ENCODE data around the gene GSG1L. TPM values are rescaled to one million over a fixed set of nuclear protein-coding genes. Genes with fewer than 3 reads are reported as not detected.

The GSG1L gene
- total and polyA plus RNA-seq, 2 of the 13 experiments (the other 11 are each of a cell fraction or from before 2014, with no cell fraction given), result not detected

- TF ChIP-seq, protein P1, sequence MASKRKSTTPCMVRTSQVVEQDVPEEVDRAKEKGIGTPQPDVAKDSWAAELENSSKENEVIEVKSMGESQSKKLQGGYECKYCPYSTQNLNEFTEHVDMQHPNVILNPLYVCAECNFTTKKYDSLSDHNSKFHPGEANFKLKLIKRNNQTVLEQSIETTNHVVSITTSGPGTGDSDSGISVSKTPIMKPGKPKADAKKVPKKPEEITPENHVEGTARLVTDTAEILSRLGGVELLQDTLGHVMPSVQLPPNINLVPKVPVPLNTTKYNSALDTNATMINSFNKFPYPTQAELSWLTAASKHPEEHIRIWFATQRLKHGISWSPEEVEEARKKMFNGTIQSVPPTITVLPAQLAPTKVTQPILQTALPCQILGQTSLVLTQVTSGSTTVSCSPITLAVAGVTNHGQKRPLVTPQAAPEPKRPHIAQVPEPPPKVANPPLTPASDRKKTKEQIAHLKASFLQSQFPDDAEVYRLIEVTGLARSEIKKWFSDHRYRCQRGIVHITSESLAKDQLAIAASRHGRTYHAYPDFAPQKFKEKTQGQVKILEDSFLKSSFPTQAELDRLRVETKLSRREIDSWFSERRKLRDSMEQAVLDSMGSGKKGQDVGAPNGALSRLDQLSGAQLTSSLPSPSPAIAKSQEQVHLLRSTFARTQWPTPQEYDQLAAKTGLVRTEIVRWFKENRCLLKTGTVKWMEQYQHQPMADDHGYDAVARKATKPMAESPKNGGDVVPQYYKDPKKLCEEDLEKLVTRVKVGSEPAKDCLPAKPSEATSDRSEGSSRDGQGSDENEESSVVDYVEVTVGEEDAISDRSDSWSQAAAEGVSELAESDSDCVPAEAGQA (IDR thresholded peaks at IDR 0.05; ENCODE audit: low read depth), result no peak
- TF ChIP-seq, protein P1 (CRISPR knock-in tag; IDR thresholded peaks at IDR 0.05; ENCODE audit: borderline replicate concordance), result 0 out of 2 replicates have a peak, but pooled peaks have one; percentile 29
- TF ChIP-seq SMAD3 (CRISPR knock-in tag; IDR thresholded peaks at IDR 0.05) (peak; percentile 77; the same call in 1 of the 2 replicates), PRMT3 (CRISPR knock-in tag; IDR thresholded peaks at IDR 0.05; ENCODE audit: borderline replicate concordance, low read depth) (0 out of 2 replicates have a peak, but pooled peaks have one; percentile 36), FOXO4 (CRISPR knock-in tag; conservative IDR thresholded peaks at IDR 0.05) (0 out of 2 replicates have a peak, but pooled peaks have one; percentile 89), ZNF644 (CRISPR knock-in tag; IDR thresholded peaks at IDR 0.05; ENCODE audit: low read depth) (peak; percentile 52), SOX5 (CRISPR knock-in tag; IDR thresholded peaks at IDR 0.05; ENCODE audit: borderline replicate concordance) (0 out of 2 replicates have a peak, but pooled peaks have one; percentile 16), PCBP1 (IDR thresholded peaks at IDR 0.05; ENCODE audit: borderline replicate concordance, low read depth, low read length) (no peak), ZBTB37 (CRISPR knock-in tag; IDR thresholded peaks at IDR 0.05) (no peak), WIZ (CRISPR knock-in tag; IDR thresholded peaks at IDR 0.05) (peak; percentile 98), ARHGAP35 (CRISPR knock-in tag; IDR thresholded peaks at IDR 0.05; ENCODE audit: borderline replicate concordance) (peak; percentile 64; the same call in 1 of the 2 replicates), TBX2 (CRISPR knock-in tag; IDR thresholded peaks at IDR 0.05; ENCODE audit: borderline replicate concordance) (peak; percentile 67), CC2D1A (CRISPR knock-in tag; IDR thresholded peaks at IDR 0.05) (no peak), ZNF883 (CRISPR knock-in tag; IDR thresholded peaks at IDR 0.05; ENCODE audit: not compliant biosample characterization) (peak; percentile 56), FOXA3 (CRISPR knock-in tag; IDR thresholded peaks at IDR 0.05) (0 out of 2 replicates have a peak, but pooled peaks have one; percentile 8), GABPA (IDR thresholded peaks at IDR 0.05; ENCODE audit: low read depth, low read length) (no peak), GABPA (CRISPR knock-in tag; IDR thresholded peaks at IDR 0.05; ENCODE audit: low read depth) (peak; percentile 28; the same call in 1 of the 2 replicates), ZNF235 (CRISPR knock-in tag; IDR thresholded peaks at IDR 0.05; ENCODE audit: borderline replicate concordance) (0 out of 2 replicates have a peak, but pooled peaks have one; percentile 66), SATB2 (CRISPR knock-in tag; IDR thresholded peaks at IDR 0.05) (0 out of 2 replicates have a peak, but pooled peaks have one; percentile 30), MEIS2 (CRISPR knock-in tag; IDR thresholded peaks at IDR 0.05) (peak; percentile 43; the same call in 1 of the 2 replicates)
Measured at GRCh38 chr16:27795992-27796614, 267.4 kb downstream of the GSG1L start (continued).

Data from HepG2 (cell line).